Glutamatergic neuron (in vitro differentiated cells): ENCODE measurements around the gene NBEA. TPM values are rescaled to one million over a fixed set of nuclear protein-coding genes. Genes with fewer than 3 reads are reported as not detected.
"Not testable (repeated sequence)": the region's sequence is repeated elsewhere in the genome, so short reads cannot be mapped to it uniquely, and the experiment has no call there.

Experiments
- DNase-seq: peaks from one replicate; pipeline ENCODE4 v3.0.0; 2022
- H3K27ac Mint-ChIP-seq: one replicate; pipeline ENCODE4 v1.8.0; 2020; ENCODE audit warnings: mild to moderate bottlenecking, mixed read lengths, inconsistent platforms; ENCODE audit not compliant: unreplicated experiment
- H3K27me3 Mint-ChIP-seq: one replicate; pipeline ENCODE4 v1.8.0; 2020; ENCODE audit warnings: mild to moderate bottlenecking, moderate library complexity, mixed read lengths, inconsistent platforms; ENCODE audit not compliant: unreplicated experiment
- H3K36me3 Mint-ChIP-seq: one replicate; pipeline ENCODE4 v1.8.0; 2020; ENCODE audit warnings: mild to moderate bottlenecking, mixed read lengths, inconsistent platforms; ENCODE audit not compliant: unreplicated experiment
- H3K4me1 Mint-ChIP-seq: one replicate; pipeline ENCODE4 v1.8.0; 2020; ENCODE audit warnings: mild to moderate bottlenecking, low read depth, mixed read lengths, inconsistent platforms; ENCODE audit not compliant: unreplicated experiment
- H3K4me3 Mint-ChIP-seq: one replicate; pipeline ENCODE4 v1.8.0; 2020; ENCODE audit warnings: mild to moderate bottlenecking, mixed read lengths, inconsistent platforms; ENCODE audit not compliant: unreplicated experiment
- H3K9me3 Mint-ChIP-seq: one replicate; pipeline ENCODE4 v1.8.0; 2020; ENCODE audit warnings: mild to moderate bottlenecking, moderate library complexity, mixed read lengths, inconsistent platforms; ENCODE audit not compliant: unreplicated experiment
- total RNA-seq: library from RNA; stranded (reverse); fragmentation: NEBNext Ultra II Directional; extraction: Animal tissue kit (Norgen Biotek cat#: 25700); gene quantifications from one replicate; pipeline ENCODE4 v1.2.1, GENCODE V29; 2021; ENCODE audit not compliant: unreplicated experiment
- TF ChIP-seq, protein P1 (sequence below): fragments of 200-600 bp; sonication (generic); IDR thresholded peaks from one replicate; pipeline ENCODE4 v1.5.0; 2021; ENCODE audit not compliant: partially characterized antibody, unreplicated experiment

The NBEA gene
- total RNA-seq, 1 donor from 2014 or later = 48.3 TPM

- H3K4me1 Mint-ChIP-seq = no peaks in the 10 kb centered on the region
- peaks cover 8% of the 10 kb centered on the region for H3K9me3 Mint-ChIP-seq
These were observed 46.3 kb downstream of the NBEA start for GRCh38 chr13:34988330-34988791.

GRCh38 chr13:34990399-34991214 is 48.5 kb downstream of the NBEA start:
- peaks cover 35% of the 10 kb centered on the region for H3K36me3 Mint-ChIP-seq
- DNase-seq = no peak
- H3K27ac Mint-ChIP-seq = no peak overlapping the region

More at GRCh38 chr13:34988330-34988791, 46.3 kb downstream of the NBEA start:
- Mint-ChIP-seq H3K36me3 (peaks cover 35% of the 10 kb centered on the region), H3K27me3 (peaks cover 1% of the 10 kb centered on the region), H3K4me3 (no peak overlapping the region), H3K27ac (no peak overlapping the region)
- TF ChIP-seq, protein P1, sequence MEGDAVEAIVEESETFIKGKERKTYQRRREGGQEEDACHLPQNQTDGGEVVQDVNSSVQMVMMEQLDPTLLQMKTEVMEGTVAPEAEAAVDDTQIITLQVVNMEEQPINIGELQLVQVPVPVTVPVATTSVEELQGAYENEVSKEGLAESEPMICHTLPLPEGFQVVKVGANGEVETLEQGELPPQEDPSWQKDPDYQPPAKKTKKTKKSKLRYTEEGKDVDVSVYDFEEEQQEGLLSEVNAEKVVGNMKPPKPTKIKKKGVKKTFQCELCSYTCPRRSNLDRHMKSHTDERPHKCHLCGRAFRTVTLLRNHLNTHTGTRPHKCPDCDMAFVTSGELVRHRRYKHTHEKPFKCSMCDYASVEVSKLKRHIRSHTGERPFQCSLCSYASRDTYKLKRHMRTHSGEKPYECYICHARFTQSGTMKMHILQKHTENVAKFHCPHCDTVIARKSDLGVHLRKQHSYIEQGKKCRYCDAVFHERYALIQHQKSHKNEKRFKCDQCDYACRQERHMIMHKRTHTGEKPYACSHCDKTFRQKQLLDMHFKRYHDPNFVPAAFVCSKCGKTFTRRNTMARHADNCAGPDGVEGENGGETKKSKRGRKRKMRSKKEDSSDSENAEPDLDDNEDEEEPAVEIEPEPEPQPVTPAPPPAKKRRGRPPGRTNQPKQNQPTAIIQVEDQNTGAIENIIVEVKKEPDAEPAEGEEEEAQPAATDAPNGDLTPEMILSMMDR = no peak
- no peak for DNase-seq

GRCh38 chr13:34993470-34993869 is 51.4 kb downstream of the NBEA start:
- Mint-ChIP-seq H3K9me3 (peaks cover 7% of the 10 kb centered on the region), H3K36me3 (peaks cover 40% of the 10 kb centered on the region), H3K4me1 (no peaks in the 10 kb centered on the region), H3K27me3 (peaks cover 1% of the 10 kb centered on the region), H3K4me3 (no peak overlapping the region), H3K27ac (no peak overlapping the region)
- no peak for DNase-seq
- TF ChIP-seq, protein P1 = no peak

More at GRCh38 chr13:34990399-34991214, 48.5 kb downstream of the NBEA start:
- Mint-ChIP-seq H3K9me3 (peaks cover 7% of the 10 kb centered on the region), H3K27me3 (peaks cover 1% of the 10 kb centered on the region), H3K4me3 (no peak overlapping the region), H3K4me1 (no peaks in the 10 kb centered on the region)
- TF ChIP-seq, protein P1 = no peak

- H3K27ac Mint-ChIP-seq, H3K27me3 Mint-ChIP-seq, DNase-seq, H3K4me1 Mint-ChIP-seq, H3K9me3 Mint-ChIP-seq, H3K4me3 Mint-ChIP-seq, H3K36me3 Mint-ChIP-seq: not testable (repeated sequence)
These were observed 61.7 kb downstream of the NBEA start for GRCh38 chr13:35003734-35004133.

DNA sequence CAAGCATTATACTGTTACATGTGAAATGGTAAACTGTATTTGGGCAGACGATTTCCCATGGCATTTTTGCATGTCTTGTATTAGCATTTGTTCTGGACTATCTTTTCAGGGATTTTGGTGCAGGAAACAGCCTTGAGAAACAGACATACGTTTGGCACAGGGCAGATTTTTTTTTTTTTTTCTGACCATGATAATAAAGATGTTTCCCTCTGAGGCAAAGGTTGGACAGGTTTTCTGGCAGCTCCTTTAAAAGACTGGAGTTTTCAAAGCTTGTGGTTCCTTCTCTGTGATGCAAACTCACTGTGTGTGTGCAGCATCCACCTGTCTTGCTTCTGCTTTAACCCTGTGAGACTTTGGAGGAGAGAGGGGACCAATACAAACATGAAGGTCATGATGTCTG is 63.0 kb downstream of the NBEA start:
- no peak overlapping the region for H3K27ac Mint-ChIP-seq
- DNase-seq = no peak
- no peaks in the 10 kb centered on the region for H3K9me3 Mint-ChIP-seq
- peaks cover 5% of the 10 kb centered on the region for H3K36me3 Mint-ChIP-seq
- peaks cover 3% of the 10 kb centered on the region for H3K27me3 Mint-ChIP-seq
- TF ChIP-seq, protein P1 = no peak
- peaks cover 10% of the 10 kb centered on the region for H3K4me1 Mint-ChIP-seq
- no peak overlapping the region for H3K4me3 Mint-ChIP-seq
